CD4-positive, alpha-beta T cell treated with Interferon alpha-2 for 1 hour (primary cell): ENCODE results near the gene LIN54.

ENCODE experiments used
- DNase-seq, 2 donors: peaks; one replicate each; pipeline ENCODE4 v3.0.0-alpha.2; 2020 to 2022

LIN54 gene

DNA sequence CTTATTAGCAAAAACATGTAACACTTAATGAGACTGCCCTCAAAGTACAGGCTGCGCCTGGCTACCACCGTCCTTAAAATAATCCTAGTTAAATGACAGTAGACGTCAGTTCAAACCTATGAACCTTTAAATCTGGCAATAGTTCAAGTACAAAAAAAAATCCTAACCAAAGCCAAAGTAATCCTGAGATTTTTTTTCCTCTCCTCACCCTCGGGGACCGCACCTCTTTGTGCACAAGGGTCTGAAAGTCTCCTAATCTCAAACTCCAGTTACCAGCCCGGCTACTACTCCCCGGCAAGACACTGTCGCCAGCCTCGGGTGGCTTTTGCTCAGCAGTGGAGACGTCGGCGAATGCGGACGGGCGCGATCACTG lies 120.1 kb downstream of the LIN54 start:
- DNase-seq = no peak

- DNase-seq = no peak
Observed at GRCh38 chr4:82889287-82889686, 121.3 kb downstream of the LIN54 start.

- no peak for DNase-seq
Observed at GRCh38 chr4:82886147-82886942, 124.3 kb downstream of the LIN54 start.

DNA sequence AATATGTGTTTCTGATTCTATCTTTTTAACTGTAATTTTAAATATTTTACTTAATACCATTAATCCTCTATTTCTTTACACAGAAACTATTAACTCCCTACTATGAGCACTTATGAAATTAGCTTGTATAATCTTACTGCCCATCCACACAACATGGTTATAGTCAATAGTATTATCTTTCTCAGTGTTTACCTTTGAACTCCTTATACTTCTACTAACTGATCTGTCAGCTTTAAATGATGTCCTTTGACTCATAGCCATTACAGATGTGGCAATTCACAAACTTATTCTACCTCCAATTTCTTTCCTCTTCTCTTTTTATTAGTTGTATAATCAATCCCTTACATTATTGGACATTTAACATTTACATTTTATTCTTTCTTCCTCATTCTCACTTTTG lies 125.2 kb downstream of the LIN54 start:
- DNase-seq = no peak
